T-helper 17 cell (primary cell): ENCODE results near the gene TIPRL. TPM values are rescaled to one million over a fixed set of nuclear protein-coding genes. Genes with fewer than 3 reads are reported as not detected.

ENCODE experiments used
- ATAC-seq: fragments of 150-1000 bp; cut with Tn5 transposase; 2 replicates; pipeline ENCODE4 v1.10.0; 2021; ENCODE audit warnings: mild to moderate bottlenecking, moderate library complexity
- DNase-seq, 3 donors: peaks; one replicate each; pipeline versions ENCODE4 v3.0.0 to v3.0.0-alpha.2; 2020 to 2021
- H3K9me3 ChIP-seq: one replicate; pipeline ENCODE4 v1.7.0; 2013; ENCODE audit warnings: low read length, mild to moderate bottlenecking; ENCODE audit not compliant: control insufficient read depth, poor library complexity, severe bottlenecking
- H3K27ac Mint-ChIP-seq: one replicate; pipeline ENCODE4 v1.8.0; 2022; ENCODE audit warnings: mild to moderate bottlenecking, moderate library complexity, mixed read lengths
- H3K27me3 Mint-ChIP-seq: one replicate; pipeline ENCODE4 v1.8.0; 2022; ENCODE audit warnings: mixed read lengths
- H3K36me3 Mint-ChIP-seq: one replicate; pipeline ENCODE4 v1.8.0; 2022; ENCODE audit warnings: low read depth, mixed read lengths
- H3K4me1 Mint-ChIP-seq: one replicate; pipeline ENCODE4 v1.8.0; 2022; ENCODE audit warnings: mild to moderate bottlenecking, mixed read lengths
- H3K4me3 Mint-ChIP-seq: one replicate; pipeline ENCODE4 v1.8.0; 2022; ENCODE audit warnings: mild to moderate bottlenecking, moderate library complexity, mixed read lengths
- total RNA-seq, 4 donors: library from RNA in 2 of 4; stranded (reverse) in 2 of 4; gene quantifications; one replicate each; pipeline ENCODE4 v1.2.3 and lab custom pipeline; 2022 to 2026

Gene TIPRL
- total RNA-seq (10 to 100 TPM; 17.5 to 22.6 TPM), total RNA-seq (lab: John Stamatoyannopoulos, UW) (29.6 to 50.2 reads per million in 2 donors)

DNA sequence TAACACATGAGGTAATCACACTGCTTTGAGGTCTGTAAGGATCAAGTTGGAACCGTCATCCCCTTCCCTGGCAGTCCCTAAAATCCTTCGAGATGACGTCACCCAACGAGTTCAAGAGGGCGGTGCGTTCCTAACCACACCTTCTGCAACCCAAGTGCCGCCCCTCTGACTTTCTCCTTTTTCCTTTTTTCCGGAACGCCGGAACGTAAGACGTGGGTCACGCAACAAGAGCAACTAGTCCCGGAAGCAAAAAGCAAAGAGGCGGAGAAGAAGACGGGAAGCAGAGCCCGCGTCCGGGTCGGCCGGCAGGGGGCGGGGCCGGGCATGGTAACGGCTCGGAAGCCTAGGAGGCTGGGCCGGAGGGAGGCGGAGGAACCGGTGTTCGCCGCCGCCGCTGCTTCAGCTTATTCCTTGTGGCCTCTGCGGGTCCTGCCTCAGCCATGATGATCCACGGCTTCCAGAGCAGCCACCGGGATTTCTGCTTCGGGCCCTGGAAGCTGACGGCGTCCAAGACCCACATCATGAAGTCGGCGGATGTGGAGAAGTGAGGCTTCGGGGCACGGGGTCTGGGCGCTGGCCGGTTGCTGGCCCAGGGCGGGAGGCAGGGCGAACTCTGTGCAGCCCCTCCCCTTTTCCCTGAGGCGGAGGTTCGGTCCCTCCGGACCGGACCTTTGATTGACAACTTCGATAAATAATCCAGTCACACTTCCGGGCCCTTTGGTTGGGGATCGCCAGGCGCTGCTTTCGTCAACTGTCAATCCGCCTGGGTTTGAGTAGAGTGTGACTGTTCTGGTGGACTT lies at the start of gene TIPRL:
TSS of gene TIPRL (plus strand) at position 325 of the 800 bp plus-strand sequence. CDS start at position 441, 116 bp downstream.
- H3K27ac Mint-ChIP-seq, result no peak within 1 kb of the TSS
- DNase-seq, result peak; percentile 88 to 93 (median 89)
- peak; percentile 89 for ATAC-seq
- H3K4me3 Mint-ChIP-seq, result no peak within 1 kb of the TSS
- H3K9me3 ChIP-seq, result no peaks in the 10 kb centered on the region
- peaks cover 3% of the 10 kb centered on the region for H3K36me3 Mint-ChIP-seq
- peaks cover 8% of the 10 kb centered on the region for H3K27me3 Mint-ChIP-seq
- H3K4me1 Mint-ChIP-seq, result peaks cover 3% of the 10 kb centered on the region

DNA sequence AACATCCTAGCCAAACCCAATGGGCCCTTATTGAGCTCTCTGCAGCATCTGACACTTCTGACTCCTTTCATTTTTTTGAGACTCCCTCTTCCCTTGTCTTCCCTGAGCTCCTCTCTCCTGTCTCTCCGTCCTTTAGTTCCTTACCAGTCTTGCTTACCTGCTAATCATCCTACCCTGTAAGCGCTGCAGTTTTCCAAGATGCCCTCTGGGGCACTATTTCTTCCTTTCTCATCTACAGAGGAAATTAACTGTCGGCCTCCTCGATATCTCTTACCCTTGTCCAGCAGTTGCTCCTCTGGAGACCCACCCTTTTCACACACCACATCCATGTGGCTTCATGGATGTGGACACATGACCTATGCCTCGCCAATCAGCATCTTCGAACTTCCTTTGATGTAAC lies 48.8 kb upstream of the TIPRL start:
- Mint-ChIP-seq H3K27ac (no peak overlapping the region), H3K4me1 (no peaks in the 10 kb centered on the region), H3K36me3 (peaks cover 19% of the 10 kb centered on the region), H3K27me3 (peaks cover 53% of the 10 kb centered on the region), H3K4me3 (no peak overlapping the region)
- DNase-seq (no peak), ATAC-seq (no peak)
- H3K9me3 ChIP-seq, result peaks cover 2% of the 10 kb centered on the region

DNA sequence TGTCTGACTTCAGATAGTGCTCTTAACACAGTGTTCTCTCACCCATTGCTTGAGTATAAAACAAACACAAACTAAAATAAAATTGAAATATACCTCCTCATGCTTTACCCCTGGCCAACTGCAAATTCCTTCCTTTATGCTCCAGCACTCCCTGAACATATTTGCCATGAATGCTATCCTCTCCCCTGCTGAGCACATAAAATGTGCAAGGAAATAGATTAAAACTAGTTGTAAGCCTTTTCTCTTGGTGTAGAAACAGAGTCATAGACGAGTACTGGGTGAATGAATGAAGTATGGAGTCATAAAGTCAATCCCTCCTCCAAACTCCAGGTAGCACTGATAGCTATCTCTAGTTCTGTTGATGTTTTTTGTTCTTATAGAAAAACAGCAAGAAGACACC lies 44.6 kb upstream of the TIPRL start:
- Mint-ChIP-seq H3K4me1 (peaks cover 17% of the 10 kb centered on the region), H3K27me3 (peaks cover 62% of the 10 kb centered on the region), H3K4me3 (no peak overlapping the region), H3K36me3 (peaks cover 22% of the 10 kb centered on the region), H3K27ac (no peak overlapping the region)
- ATAC-seq, result no peak
- no peak for DNase-seq
- no peaks in the 10 kb centered on the region for H3K9me3 ChIP-seq

DNA sequence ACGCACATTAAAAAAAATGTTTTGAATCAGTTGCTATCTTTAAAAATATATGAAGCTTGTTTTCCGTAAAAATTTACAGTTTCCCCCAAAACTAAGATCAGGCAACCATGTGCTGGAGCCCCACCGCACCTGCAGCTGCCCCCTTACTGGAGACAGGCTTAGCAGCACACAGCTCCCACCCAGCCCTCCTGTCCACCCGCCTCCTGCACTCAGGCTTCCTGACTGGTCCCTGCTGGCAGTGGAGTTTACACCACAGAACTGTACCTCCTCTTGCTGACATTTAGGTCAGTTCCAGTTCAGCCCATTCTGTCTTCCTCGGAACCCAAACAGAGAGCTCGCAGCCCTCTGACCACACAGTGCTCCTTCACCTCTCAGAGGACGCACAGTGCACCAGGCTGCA lies 44.1 kb upstream of the TIPRL start:
- no peak overlapping the region for H3K4me3 Mint-ChIP-seq
- ATAC-seq (no peak), DNase-seq (no peak)
- no peaks in the 10 kb centered on the region for H3K9me3 ChIP-seq
- H3K36me3 Mint-ChIP-seq, result peaks cover 20% of the 10 kb centered on the region
- peaks cover 57% of the 10 kb centered on the region for H3K27me3 Mint-ChIP-seq
- peaks cover 17% of the 10 kb centered on the region for H3K4me1 Mint-ChIP-seq
- H3K27ac Mint-ChIP-seq, result no peak overlapping the region

DNA sequence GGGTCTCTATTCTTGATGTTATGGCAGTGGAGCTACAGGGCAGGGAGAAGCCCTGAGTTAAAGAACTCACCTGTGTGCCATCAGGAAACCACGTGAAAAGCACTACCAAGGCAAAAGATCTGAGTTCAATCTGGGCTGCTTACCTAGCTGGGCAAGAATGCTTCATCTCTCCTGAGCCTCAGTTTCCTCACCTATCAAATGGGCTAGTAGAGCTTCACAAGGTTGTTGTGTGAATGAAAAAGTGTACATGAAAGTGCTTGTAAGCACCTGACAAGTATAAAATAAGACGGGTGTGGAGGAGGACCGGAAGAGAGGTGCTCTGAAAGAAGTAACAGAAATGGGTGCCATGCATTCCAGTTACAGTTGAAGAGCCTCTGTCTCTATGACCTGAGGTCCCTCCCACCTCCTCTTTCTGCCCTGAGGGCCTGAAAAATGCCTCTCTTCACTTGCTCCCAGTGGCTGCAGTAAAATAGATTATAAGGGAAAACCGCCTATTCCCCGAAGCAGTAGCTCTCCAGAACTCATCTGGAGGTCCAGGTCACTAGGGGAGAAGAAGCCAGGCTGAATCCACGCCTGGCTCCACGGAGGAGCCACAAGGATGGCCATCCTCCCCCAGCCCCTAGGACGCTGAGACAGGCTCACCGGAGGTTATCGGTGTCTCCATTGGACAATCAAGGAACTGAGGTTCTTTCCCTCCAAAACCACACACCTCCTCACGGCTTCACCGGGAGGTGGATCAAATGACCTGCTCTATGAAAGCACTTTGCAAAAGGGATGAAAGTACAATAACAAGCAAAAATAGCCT lies 43.4 kb upstream of the TIPRL start:
- peak overlapping the region; percentile 16 for H3K27ac Mint-ChIP-seq
- H3K4me3 Mint-ChIP-seq, result peak overlapping the region; percentile 97
- peaks cover 15% of the 10 kb centered on the region for H3K36me3 Mint-ChIP-seq
- ATAC-seq (no peak), DNase-seq (no peak)
- peaks cover 17% of the 10 kb centered on the region for H3K4me1 Mint-ChIP-seq
- H3K9me3 ChIP-seq, result no peaks in the 10 kb centered on the region
- peaks cover 52% of the 10 kb centered on the region for H3K27me3 Mint-ChIP-seq

DNA sequence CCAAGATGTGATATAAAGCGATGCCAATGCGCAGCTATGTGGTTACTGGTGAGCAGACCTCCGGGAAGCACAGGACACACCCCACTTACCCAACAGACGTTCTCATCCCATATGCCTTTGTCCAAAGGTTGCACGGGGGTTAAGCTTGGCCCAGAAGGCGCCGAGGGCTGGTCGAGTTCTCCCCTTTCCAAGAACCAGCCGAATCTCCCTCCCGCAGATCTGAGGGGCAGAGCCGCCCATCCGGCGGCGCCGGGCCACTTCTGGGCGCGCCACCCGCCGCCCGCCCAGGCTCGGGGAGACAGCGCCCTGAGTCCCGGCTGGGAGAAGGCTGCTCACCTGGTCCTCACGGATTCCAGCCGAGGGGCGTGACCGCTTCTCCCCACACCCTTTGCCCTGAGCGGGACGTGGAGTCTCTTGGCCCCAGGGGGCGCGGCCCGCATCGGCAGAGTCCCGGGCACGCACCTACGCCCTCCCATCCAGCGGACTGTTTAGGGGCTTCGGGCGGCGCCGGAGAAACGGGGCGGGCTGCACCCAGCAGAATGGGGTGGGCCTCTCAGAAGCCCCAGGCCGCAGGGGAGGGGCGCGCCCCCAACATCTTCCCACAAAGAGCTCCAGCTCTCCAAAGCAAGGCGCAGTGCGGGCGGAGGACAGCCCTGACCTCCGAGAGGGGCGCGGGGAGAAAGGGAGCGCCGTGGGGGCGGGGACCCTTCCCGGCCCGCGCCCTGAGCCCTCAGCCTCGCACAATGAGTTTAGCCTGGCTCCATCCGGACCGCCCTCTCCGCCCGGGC lies 42.6 kb upstream of the TIPRL start:
- Mint-ChIP-seq H3K27me3 (peaks cover 47% of the 10 kb centered on the region), H3K4me1 (peaks cover 17% of the 10 kb centered on the region), H3K27ac (peak overlapping the region; percentile 16), H3K36me3 (peaks cover 8% of the 10 kb centered on the region), H3K4me3 (peak overlapping the region; percentile 97)
- no peaks in the 10 kb centered on the region for H3K9me3 ChIP-seq
- DNase-seq (no peak), ATAC-seq (peak; percentile 57)

DNA sequence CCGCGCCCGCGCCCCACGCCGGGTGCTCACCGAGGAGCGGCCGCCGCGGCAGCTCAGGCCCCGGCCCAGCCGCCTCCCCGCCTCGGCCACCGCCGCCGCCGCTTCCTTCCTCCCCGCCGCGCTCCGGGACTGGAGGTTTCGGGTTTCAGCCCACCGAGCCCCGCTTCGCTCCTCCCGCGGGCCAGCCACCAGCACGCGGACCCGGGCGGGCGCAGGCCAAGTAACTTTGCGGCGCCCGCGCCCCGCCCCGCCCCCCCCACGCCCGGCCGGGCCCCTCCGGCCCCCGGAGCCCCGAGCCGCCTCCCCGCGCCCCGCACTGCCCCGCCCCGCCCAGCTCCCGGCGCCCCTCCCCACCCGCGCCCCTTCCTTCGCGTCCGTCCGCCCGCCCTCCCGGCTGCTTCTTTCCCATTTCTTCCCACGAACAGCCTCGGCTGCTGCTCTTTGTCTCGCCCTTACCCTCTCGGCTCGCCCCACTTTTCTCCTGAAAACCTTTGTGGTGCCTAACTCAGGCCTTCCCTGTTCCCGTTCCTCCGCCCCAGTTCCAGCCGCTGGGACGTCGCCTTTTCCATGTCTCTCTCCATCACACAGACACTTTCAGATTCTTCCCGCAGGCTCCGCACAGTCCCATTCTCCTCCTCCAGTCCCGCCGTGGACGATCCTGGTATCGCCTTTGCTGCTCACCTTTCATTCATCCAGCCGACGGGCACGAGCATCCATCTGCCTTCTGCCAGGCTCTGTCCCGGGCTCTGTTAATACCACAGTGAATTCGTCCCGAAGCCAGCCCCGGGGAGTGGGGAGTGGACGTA lies 41.9 kb upstream of the TIPRL start, which contains the start of gene GPR161:
TSS of gene GPR161 (minus strand) at position 222 of the 806 bp plus-strand sequence. CDS start 32,080 bp downstream, outside the sequence.
- DNase-seq, result peak in 2 of 3 donors; percentile 13 to 18
- H3K4me3 Mint-ChIP-seq, result peak within 1 kb of the TSS; percentile 97
- peak; percentile 55 for ATAC-seq
- peak within 1 kb of the TSS; percentile 90 for H3K27ac Mint-ChIP-seq
- peaks cover 39% of the 10 kb centered on the region for H3K27me3 Mint-ChIP-seq
- H3K36me3 Mint-ChIP-seq, result peaks cover 4% of the 10 kb centered on the region
- peaks cover 17% of the 10 kb centered on the region for H3K4me1 Mint-ChIP-seq
- H3K9me3 ChIP-seq, result no peaks in the 10 kb centered on the region

DNA sequence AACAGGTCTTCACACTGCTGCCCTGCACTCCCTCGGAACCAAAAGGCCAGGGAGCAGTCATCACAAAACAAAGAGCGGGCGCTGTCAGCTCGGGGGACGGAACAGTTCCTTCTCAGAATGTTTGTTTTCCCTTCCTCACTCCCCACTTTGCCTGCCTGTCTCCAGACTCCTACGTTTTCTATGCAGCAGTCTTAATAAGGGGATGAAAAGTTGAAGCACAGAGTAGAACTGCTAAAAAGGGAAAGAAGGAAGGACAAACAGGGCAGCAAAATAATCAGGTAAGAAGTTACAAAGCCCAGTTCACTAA lies 41.3 kb upstream of the TIPRL start:
- ATAC-seq, result no peak
- H3K9me3 ChIP-seq, result no peaks in the 10 kb centered on the region
- Mint-ChIP-seq H3K4me3 (peak overlapping the region; percentile 97), H3K27ac (peak overlapping the region; percentile 90), H3K27me3 (peaks cover 38% of the 10 kb centered on the region), H3K4me1 (peaks cover 17% of the 10 kb centered on the region), H3K36me3 (peaks cover 4% of the 10 kb centered on the region)
- DNase-seq, result no peak

DNA sequence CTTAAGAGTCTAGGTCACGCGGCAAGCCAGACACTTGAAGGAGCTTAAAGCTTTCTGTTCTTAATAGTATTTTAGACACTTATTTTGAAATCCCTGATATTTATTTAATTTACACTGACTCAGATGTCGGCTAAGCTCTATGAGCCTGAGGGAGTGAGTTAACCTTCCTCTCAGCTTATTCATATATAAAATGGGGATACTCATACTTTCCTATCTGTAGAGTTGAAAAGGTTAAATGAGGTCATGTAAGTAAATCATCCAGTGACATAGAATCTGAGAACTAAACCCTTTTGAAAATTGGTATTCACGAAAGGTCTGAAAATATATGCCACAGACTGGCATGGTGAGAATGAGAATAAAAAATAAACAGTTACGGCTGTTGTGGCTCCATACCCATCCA lies 40.6 kb upstream of the TIPRL start:
- no peak overlapping the region for H3K27ac Mint-ChIP-seq

DNA sequence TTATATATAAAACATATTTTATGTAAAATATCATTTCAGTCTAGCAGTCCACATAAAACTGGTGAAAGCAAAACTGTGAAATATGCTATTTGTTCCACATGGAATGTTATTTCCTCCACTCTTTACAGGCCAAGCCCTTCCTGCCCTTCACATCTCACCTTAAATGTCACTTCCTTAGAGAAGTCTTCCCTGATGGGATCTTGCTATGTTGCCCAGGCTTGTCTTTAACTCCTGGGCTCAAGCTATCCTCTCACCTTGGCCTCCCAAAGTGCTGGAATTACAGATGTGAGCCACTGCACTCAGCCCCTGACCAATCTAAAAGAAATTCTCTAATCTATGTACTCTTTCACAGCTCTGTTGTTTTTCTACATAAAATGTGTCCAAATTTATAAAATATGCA lies 39.7 kb upstream of the TIPRL start:
- DNase-seq (no peak), ATAC-seq (no peak)
- H3K36me3 Mint-ChIP-seq, result peaks cover 4% of the 10 kb centered on the region
- no peaks in the 10 kb centered on the region for H3K9me3 ChIP-seq
- H3K27me3 Mint-ChIP-seq, result peaks cover 30% of the 10 kb centered on the region
- H3K4me1 Mint-ChIP-seq, result peaks cover 17% of the 10 kb centered on the region
- no peak overlapping the region for H3K27ac Mint-ChIP-seq
- H3K4me3 Mint-ChIP-seq, result no peak overlapping the region

More for the DNA sequence above, 40.6 kb upstream of the TIPRL start:
- Mint-ChIP-seq H3K36me3 (peaks cover 4% of the 10 kb centered on the region), H3K27me3 (peaks cover 33% of the 10 kb centered on the region), H3K4me1 (peaks cover 17% of the 10 kb centered on the region), H3K4me3 (peak overlapping the region; percentile 97)
- no peaks in the 10 kb centered on the region for H3K9me3 ChIP-seq
- no peak for DNase-seq
- ATAC-seq, result no peak

DNA sequence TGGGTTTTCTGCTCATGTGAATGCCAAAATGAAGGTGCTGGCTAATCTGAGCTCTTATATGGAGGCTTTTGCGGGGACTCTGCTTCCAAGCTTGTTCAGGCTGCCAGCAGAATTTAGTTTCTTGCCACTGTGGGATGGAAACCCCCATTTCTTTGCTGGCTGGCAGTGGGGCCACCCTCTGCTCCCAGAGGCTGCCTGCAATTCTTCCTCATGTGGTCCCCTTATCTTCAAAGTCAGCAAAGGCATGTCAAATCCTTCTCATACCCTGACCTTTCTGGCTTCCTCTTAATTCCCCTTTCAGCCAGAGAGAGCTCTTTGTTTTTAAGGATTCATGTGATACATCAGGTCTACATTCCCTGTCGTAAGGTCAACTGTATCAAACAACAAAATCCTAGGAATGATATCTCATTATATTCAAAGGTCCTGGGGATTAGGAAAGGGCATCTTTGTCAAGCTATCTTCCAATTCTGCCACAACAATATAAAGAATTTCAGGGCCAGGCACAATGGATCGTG lies 36.8 kb upstream of the TIPRL start:
- Mint-ChIP-seq H3K27ac (no peak overlapping the region), H3K36me3 (peaks cover 4% of the 10 kb centered on the region), H3K4me3 (no peak overlapping the region), H3K4me1 (peaks cover 10% of the 10 kb centered on the region), H3K27me3 (peaks cover 12% of the 10 kb centered on the region)
- no peaks in the 10 kb centered on the region for H3K9me3 ChIP-seq
- DNase-seq (no peak), ATAC-seq (no peak)
